Kidney (tissue), 14 donors: ENCODE results near the gene DUSP3. TPM values are rescaled to one million over a fixed set of nuclear protein-coding genes. Genes with fewer than 3 reads are reported as not detected.

ENCODE experiments used
- DNase-seq, 5 donors: peaks; one replicate each; pipeline ENCODE4 v3.0.0-alpha.2; 2013 to 2020
- FAIRE-seq: peaks from 2 replicates; lab custom pipeline; 2012; peaks lifted over from hg19 to GRCh38; lab: Jason Lieb, UNC
- H3K27ac ChIP-seq, 2 donors: one replicate each; pipeline ENCODE4 v1.7.0; 2013; ENCODE audit warnings: low read depth in 2 of 2, low read length in 2 of 2, inconsistent platforms in 1 of 2
- H3K27me3 ChIP-seq: one replicate; pipeline ENCODE4 v1.7.1; 2013; ENCODE audit warnings: low read length, inconsistent platforms; ENCODE audit not compliant: control insufficient read depth, insufficient read depth
- H3K36me3 ChIP-seq, 3 donors: one replicate each; pipeline versions ENCODE4 v1.7.0 to v1.7.1; 2013; ENCODE audit warnings: low read length in 3 of 3, control low read depth in 1 of 3, inconsistent platforms in 1 of 3; ENCODE audit not compliant: insufficient read depth in 3 of 3, control insufficient read depth in 2 of 3
- H3K4me1 ChIP-seq, 3 donors: one replicate each; pipeline versions ENCODE4 v1.7.0 to v1.7.1; 2013; ENCODE audit warnings: low read length in 3 of 3, inconsistent platforms in 1 of 3, low read depth in 1 of 3; ENCODE audit not compliant: control insufficient read depth in 2 of 3, insufficient read depth in 2 of 3
- H3K4me3 ChIP-seq, 3 donors: one replicate each; pipeline versions ENCODE4 v1.7.0 to v1.8.1; 2013; ENCODE audit warnings: low read length in 3 of 3, control low read depth in 1 of 3, inconsistent platforms in 1 of 3
- H3K9ac ChIP-seq, 3 donors: one replicate each; pipeline versions ENCODE4 v1.7.0 to v1.7.1; 2013; ENCODE audit warnings: low read length in 3 of 3, control low read depth in 1 of 3, inconsistent platforms in 1 of 3
- H3K9me3 ChIP-seq, 3 donors: one replicate each; pipeline versions ENCODE4 v1.7.0 to v1.7.1; 2013; ENCODE audit warnings: low read length in 3 of 3, control low read depth in 1 of 3, inconsistent platforms in 1 of 3; ENCODE audit not compliant: control insufficient read depth in 2 of 3, insufficient read depth in 1 of 3
- CTCF ChIP-seq: IDR thresholded peaks from 3 replicates; pipeline ENCODE4 v1.5.1; 2012; ENCODE audit warnings: mild to moderate bottlenecking, moderate library complexity, borderline replicate concordance; ENCODE audit not compliant: insufficient read depth; ENCODE audit errors: extremely low read depth
- intact Hi-C: fragments of 100-400 bp; cut with DNase I; formaldehyde crosslinking; loops from one replicate; pipeline ENCODE4 v1.11.1; 2022
- polyA plus RNA-seq: library from polyadenylated mRNA; stranded (reverse); fragments of 350-450 nt; fragmentation: Illumina TruSeq; extraction: RNeasy Lipid Tissue Mini Kit (QIAGEN cat#74804); gene quantifications from one replicate; pipeline ENCODE4 v1.2.3, GENCODE V29; 2014; ENCODE audit warnings: low read depth, low replicate concordance; ENCODE audit not compliant: insufficient read depth
- total RNA-seq: library from RNA; stranded (reverse); fragmentation: NEBNext Ultra II Directional; extraction: Animal tissue kit (Norgen Biotek cat#: 25700); gene quantifications from one replicate; pipeline ENCODE4 v1.2.1, GENCODE V29; 2021
- donor health status: control.
- donor health status: control.
- donor health status: control.
- donor health status: control.
- donor health status: control.
- donor health status: DM: yes; HTN: yes; CAD: no.
- donor health status: Normal renal cell carcinoma (clear cell type).

The DUSP3 gene
- total and polyA plus RNA-seq, 2 donors from 2014 or later: 102 to 126 TPM

GRCh38 chr17:43826206-43826605 is 47.4 kb upstream of the DUSP3 start:
- Histone ChIP-seq H3K4me1 (no peaks in the 10 kb centered on the region), H3K9ac (no peak overlapping the region), H3K27me3 (no peaks in the 10 kb centered on the region), H3K36me3 (no peaks in the 10 kb centered on the region), H3K27ac (no peak overlapping the region), H3K9me3 (no peaks in the 10 kb centered on the region), H3K4me3 (no peak overlapping the region)
- FAIRE-seq: no peak
- no peak for TF ChIP-seq CTCF
- DNase-seq: no peak
- intact Hi-C loops: no loop called here

GRCh38 chr17:43825567-43825966 is 46.8 kb upstream of the DUSP3 start:
- H3K36me3 ChIP-seq: no peaks in the 10 kb centered on the region
- H3K27ac ChIP-seq: no peak overlapping the region
- H3K4me1 ChIP-seq: no peaks in the 10 kb centered on the region
- H3K9ac ChIP-seq: no peak overlapping the region
- intact Hi-C loops: no loop called here
- no peak for TF ChIP-seq CTCF
- no peaks in the 10 kb centered on the region for H3K27me3 ChIP-seq
- no peaks in the 10 kb centered on the region for H3K9me3 ChIP-seq
- DNase-seq (no peak), FAIRE-seq (no peak)
- H3K4me3 ChIP-seq: no peak overlapping the region

- no peak for FAIRE-seq
- Histone ChIP-seq H3K4me1 (no peaks in the 10 kb centered on the region), H3K27ac (peak overlapping the region in 1 of 2 donors; percentile 65), H3K9me3 (no peaks in the 10 kb centered on the region), H3K4me3 (no peak overlapping the region), H3K36me3 (no peaks in the 10 kb centered on the region), H3K27me3 (no peaks in the 10 kb centered on the region), H3K9ac (no peak overlapping the region)
- no peak for TF ChIP-seq CTCF
- no peak for DNase-seq
- intact Hi-C loops: no loop called here
These were observed 44.7 kb upstream of the DUSP3 start for GRCh38 chr17:43823350-43824084.
